Keratinocyte (primary cell): ENCODE data around the gene GTF3A.

Experiments
- CTCF ChIP-seq, 3 experiments: IDR thresholded peaks in 1 of 3; conservative IDR thresholded peaks in 1 of 3; optimal IDR thresholded peaks in 1 of 3; 2 replicates in 2 of 3; 3 replicates in 1 of 3; pipeline versions ENCODE3 to v1.5.1; 2011; ENCODE audit warnings: low read length in 3 of 3, mild to moderate bottlenecking in 3 of 3, moderate library complexity in 2 of 3, control low read depth in 1 of 3, inconsistent platforms in 1 of 3; ENCODE audit not compliant: insufficient read depth in 2 of 3; ENCODE audit errors: extremely low read depth in 1 of 3
- EZH2 ChIP-seq: IDR thresholded peaks from one replicate; pipeline ENCODE4 v1.6.1; 2012; ENCODE audit warnings: inconsistent platforms, mild to moderate bottlenecking, low read length, moderate library complexity

- no peak for TF ChIP-seq CTCF (optimal IDR thresholded peaks at IDR 0.05 in 1 of 3, IDR thresholded peaks at IDR 0.05 in 1 of 3, conservative IDR thresholded peaks at IDR 0.05 in 1 of 3; ENCODE audit: extremely low read depth in 1 of 3, insufficient read depth in 2 of 3, low read length in 3 of 3)
- no peak for TF ChIP-seq EZH2
These were observed 17.7 kb downstream of the GTF3A start for GRCh38 chr13:27442071-27442647.
